Liver (tissue), 9 donors: ENCODE data around the gene ZBTB11. TPM values are rescaled to one million over a fixed set of nuclear protein-coding genes. Genes with fewer than 3 reads are reported as not detected.

Experiments used
- DNase-seq: peaks from one replicate; pipeline ENCODE4 v3.0.0-alpha.2; 2017; ENCODE audit warnings: low spot score
- H3K27ac ChIP-seq, 2 donors: one replicate each; pipeline ENCODE4 v1.7.0; 2013; ENCODE audit warnings: inconsistent platforms in 2 of 2, low read length in 2 of 2, control low read depth in 1 of 2, low read depth in 1 of 2, mild to moderate bottlenecking in 1 of 2
- H3K27me3 ChIP-seq, 4 donors: one replicate each; pipeline versions ENCODE4 v1.6.1 to v1.7.0; 2013; ENCODE audit warnings: low read length in 3 of 4, inconsistent platforms in 1 of 4, mild to moderate bottlenecking in 1 of 4, moderate library complexity in 1 of 4; ENCODE audit not compliant: control insufficient read depth in 4 of 4, insufficient read depth in 4 of 4
- H3K36me3 ChIP-seq, 4 donors: one replicate each; pipeline versions ENCODE4 v1.6.1 to v1.7.0; 2013; ENCODE audit warnings: low read length in 3 of 4, mild to moderate bottlenecking in 3 of 4, low read depth in 1 of 4, moderate library complexity in 1 of 4; ENCODE audit not compliant: control insufficient read depth in 4 of 4, insufficient read depth in 3 of 4
- H3K4me1 ChIP-seq, 4 donors: one replicate each; pipeline versions ENCODE4 v1.6.1 to v1.7.0; 2013; ENCODE audit warnings: low read length in 3 of 4, mild to moderate bottlenecking in 3 of 4, moderate library complexity in 1 of 4; ENCODE audit not compliant: control insufficient read depth in 4 of 4, insufficient read depth in 4 of 4
- H3K4me3 ChIP-seq, 3 donors: one replicate each; pipeline versions ENCODE4 v1.6.1 to v1.7.0; 2013; ENCODE audit warnings: low read length in 3 of 3, control low read depth in 1 of 3, low read depth in 1 of 3, mild to moderate bottlenecking in 1 of 3
- H3K9ac ChIP-seq, 2 donors: one replicate each; pipeline ENCODE4 v1.7.0; 2013; ENCODE audit warnings: low read length in 2 of 2, mild to moderate bottlenecking in 2 of 2, moderate library complexity in 2 of 2, control low read depth in 1 of 2, low read depth in 1 of 2
- H3K9me3 ChIP-seq, 4 donors: one replicate each; pipeline versions ENCODE4 v1.6.1 to v1.7.0; 2013; ENCODE audit warnings: low read length in 3 of 4; ENCODE audit not compliant: control insufficient read depth in 4 of 4
- EGR1 ChIP-seq, 2 donors: IDR thresholded peaks; 2 replicates each; pipeline ENCODE4 v1.6.1; 2016 to 2018; ENCODE audit warnings: antibody characterized with exemption in 2 of 2, low read depth in 2 of 2
- FOXA1 ChIP-seq: IDR thresholded peaks from 2 replicates; pipeline ENCODE4 v1.6.1; 2016; ENCODE audit warnings: antibody characterized with exemption
- FOXA2 ChIP-seq: IDR thresholded peaks from 2 replicates; pipeline ENCODE4 v1.6.1; 2016; ENCODE audit warnings: antibody characterized with exemption
- GABPA ChIP-seq, 2 donors: IDR thresholded peaks in 1 of 2; conservative IDR thresholded peaks in 1 of 2; 2 replicates each; pipeline ENCODE4 v1.6.1; 2016; ENCODE audit warnings: antibody characterized with exemption in 2 of 2, mild to moderate bottlenecking in 1 of 2, moderate library complexity in 1 of 2
- HNF4A ChIP-seq, 2 donors: conservative IDR thresholded peaks; 2 replicates each; pipeline ENCODE4 v1.6.1; 2016; ENCODE audit warnings: antibody characterized with exemption in 2 of 2, mild to moderate bottlenecking in 2 of 2
- HNF4G ChIP-seq: IDR thresholded peaks from 2 replicates; pipeline ENCODE4 v1.6.1; 2016; ENCODE audit warnings: antibody characterized with exemption
- JUND ChIP-seq, 2 donors: IDR thresholded peaks; 2 replicates each; pipeline ENCODE4 v1.6.1; 2016; ENCODE audit warnings: antibody characterized with exemption in 2 of 2
- NR2F2 ChIP-seq: IDR thresholded peaks from 2 replicates; pipeline ENCODE4 v1.6.1; 2016; ENCODE audit warnings: antibody characterized with exemption
- RAD21 ChIP-seq, 2 donors: IDR thresholded peaks; 2 replicates each; pipeline ENCODE4 v1.6.1; 2016; ENCODE audit warnings: antibody characterized with exemption in 2 of 2, mild to moderate bottlenecking in 2 of 2
- RXRA ChIP-seq, 2 donors: IDR thresholded peaks; 2 replicates each; pipeline ENCODE4 v1.6.1; 2017 to 2018; ENCODE audit warnings: antibody characterized with exemption in 2 of 2, mild to moderate bottlenecking in 1 of 2
- TAF1 ChIP-seq: conservative IDR thresholded peaks from 2 replicates; pipeline ENCODE4 v1.6.1; 2016; ENCODE audit warnings: antibody characterized with exemption, mild to moderate bottlenecking
- YY1 ChIP-seq: IDR thresholded peaks from 2 replicates; pipeline ENCODE4 v1.6.1; 2016; ENCODE audit warnings: antibody characterized with exemption, mild to moderate bottlenecking
- WGBS: extraction: QIAGEN DNeasy Blood & Tissue Kit; methylation state at CpG from one replicate; pipeline ENCODE4 v1.1.7; 2013; 5-methylcytosine and 5-hydroxymethylcytosine counted together
- polyA plus RNA-seq, 2 donors: library from polyadenylated mRNA; stranded (reverse) in 1 of 2; unstranded in 1 of 2; fragments of 200-250 nt in 1 of 2; fragments of >200 nt in 1 of 2; fragmentation: Nextera tagmentation in 1 of 2; extraction: Ambion mirVana in 1 of 2; gene quantifications; one replicate each; pipeline versions ENCODE4 v1.2.1 to v1.2.3, GENCODE V29; 2013 to 2015
- total RNA-seq, 2 donors: library from RNA; depleted of rRNA; stranded (reverse); fragments of >200 nt; gene quantifications; one replicate each; pipeline ENCODE4 v1.2.3, GENCODE V29; 2014
- TF ChIP-seq, protein P1 (sequence below): IDR thresholded peaks from 2 replicates; pipeline ENCODE4 v1.6.1; 2016; ENCODE audit warnings: antibody characterized with exemption
- TF ChIP-seq, protein P2 (sequence below): fragments of 150-350 bp; IDR thresholded peaks from 2 replicates; pipeline ENCODE4 v1.5.1; 2017; ENCODE audit warnings: improper control_type of control experiment, low read depth, low read length; ENCODE audit not compliant: missing input control
- TF ChIP-seq, protein P3 (sequence below): IDR thresholded peaks from 2 replicates; pipeline ENCODE4 v1.6.1; 2016; ENCODE audit warnings: antibody characterized with exemption, mild to moderate bottlenecking
- TF ChIP-seq, protein P4 (sequence below): IDR thresholded peaks from 2 replicates; pipeline ENCODE4 v1.6.1; 2016; ENCODE audit warnings: antibody characterized with exemption
- donor health status: healthy.
- donor health status: healthy.
- donor health status: healthy.
- donor health status: healthy.
- donor health status: healthy.

ZBTB11 gene
- total and polyA plus RNA-seq, 4 donors = 3.8 to 18.7 (median 9.2) TPM

DNA sequence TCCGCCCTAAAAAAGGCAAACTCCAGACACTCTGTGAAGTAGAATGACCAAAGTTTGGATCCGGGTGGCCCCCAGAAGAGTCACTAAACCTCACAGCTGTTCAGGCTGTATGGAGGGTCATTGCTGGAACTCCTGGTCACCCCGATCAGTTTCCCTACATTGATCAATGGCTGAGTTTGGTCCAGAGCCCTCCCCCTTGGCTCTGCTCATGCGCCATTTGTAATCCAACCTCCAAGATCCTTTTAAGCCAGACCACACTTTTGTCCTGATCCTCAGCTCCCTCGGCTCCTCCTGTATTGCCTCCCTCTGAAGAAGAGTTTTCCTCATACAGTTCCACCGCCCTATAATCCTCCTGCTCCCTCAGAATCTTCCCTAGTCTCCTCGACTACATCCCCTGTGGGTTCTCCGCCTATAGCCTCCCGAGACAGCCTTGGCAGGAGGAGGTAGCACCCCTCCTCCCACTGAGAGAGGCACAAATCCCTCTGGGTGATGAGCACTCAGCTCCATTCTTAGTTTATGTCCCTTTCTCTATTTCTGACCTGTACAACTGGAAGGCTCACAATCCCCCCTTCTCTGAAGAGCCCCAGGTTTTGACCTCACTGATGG, 42.2 kb downstream of the ZBTB11 start:
- Histone ChIP-seq H3K9ac (no peak overlapping the region), H3K36me3 (no peaks in the 10 kb centered on the region), H3K27me3 (no peaks in the 10 kb centered on the region), H3K9me3 (no peaks in the 10 kb centered on the region), H3K27ac (no peak overlapping the region), H3K4me3 (no peak overlapping the region), H3K4me1 (no peaks in the 10 kb centered on the region)
- TF ChIP-seq, protein P1, sequence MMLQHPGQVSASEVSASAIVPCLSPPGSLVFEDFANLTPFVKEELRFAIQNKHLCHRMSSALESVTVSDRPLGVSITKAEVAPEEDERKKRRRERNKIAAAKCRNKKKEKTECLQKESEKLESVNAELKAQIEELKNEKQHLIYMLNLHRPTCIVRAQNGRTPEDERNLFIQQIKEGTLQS = no peak
- TF ChIP-seq NR2F2 (no peak), FOXA1 (no peak), HNF4A (conservative IDR thresholded peaks at IDR 0.05) (no peak), FOXA2 (no peak)
- TF ChIP-seq, protein P2, sequence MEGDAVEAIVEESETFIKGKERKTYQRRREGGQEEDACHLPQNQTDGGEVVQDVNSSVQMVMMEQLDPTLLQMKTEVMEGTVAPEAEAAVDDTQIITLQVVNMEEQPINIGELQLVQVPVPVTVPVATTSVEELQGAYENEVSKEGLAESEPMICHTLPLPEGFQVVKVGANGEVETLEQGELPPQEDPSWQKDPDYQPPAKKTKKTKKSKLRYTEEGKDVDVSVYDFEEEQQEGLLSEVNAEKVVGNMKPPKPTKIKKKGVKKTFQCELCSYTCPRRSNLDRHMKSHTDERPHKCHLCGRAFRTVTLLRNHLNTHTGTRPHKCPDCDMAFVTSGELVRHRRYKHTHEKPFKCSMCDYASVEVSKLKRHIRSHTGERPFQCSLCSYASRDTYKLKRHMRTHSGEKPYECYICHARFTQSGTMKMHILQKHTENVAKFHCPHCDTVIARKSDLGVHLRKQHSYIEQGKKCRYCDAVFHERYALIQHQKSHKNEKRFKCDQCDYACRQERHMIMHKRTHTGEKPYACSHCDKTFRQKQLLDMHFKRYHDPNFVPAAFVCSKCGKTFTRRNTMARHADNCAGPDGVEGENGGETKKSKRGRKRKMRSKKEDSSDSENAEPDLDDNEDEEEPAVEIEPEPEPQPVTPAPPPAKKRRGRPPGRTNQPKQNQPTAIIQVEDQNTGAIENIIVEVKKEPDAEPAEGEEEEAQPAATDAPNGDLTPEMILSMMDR = no peak
- TF ChIP-seq, protein P3, sequence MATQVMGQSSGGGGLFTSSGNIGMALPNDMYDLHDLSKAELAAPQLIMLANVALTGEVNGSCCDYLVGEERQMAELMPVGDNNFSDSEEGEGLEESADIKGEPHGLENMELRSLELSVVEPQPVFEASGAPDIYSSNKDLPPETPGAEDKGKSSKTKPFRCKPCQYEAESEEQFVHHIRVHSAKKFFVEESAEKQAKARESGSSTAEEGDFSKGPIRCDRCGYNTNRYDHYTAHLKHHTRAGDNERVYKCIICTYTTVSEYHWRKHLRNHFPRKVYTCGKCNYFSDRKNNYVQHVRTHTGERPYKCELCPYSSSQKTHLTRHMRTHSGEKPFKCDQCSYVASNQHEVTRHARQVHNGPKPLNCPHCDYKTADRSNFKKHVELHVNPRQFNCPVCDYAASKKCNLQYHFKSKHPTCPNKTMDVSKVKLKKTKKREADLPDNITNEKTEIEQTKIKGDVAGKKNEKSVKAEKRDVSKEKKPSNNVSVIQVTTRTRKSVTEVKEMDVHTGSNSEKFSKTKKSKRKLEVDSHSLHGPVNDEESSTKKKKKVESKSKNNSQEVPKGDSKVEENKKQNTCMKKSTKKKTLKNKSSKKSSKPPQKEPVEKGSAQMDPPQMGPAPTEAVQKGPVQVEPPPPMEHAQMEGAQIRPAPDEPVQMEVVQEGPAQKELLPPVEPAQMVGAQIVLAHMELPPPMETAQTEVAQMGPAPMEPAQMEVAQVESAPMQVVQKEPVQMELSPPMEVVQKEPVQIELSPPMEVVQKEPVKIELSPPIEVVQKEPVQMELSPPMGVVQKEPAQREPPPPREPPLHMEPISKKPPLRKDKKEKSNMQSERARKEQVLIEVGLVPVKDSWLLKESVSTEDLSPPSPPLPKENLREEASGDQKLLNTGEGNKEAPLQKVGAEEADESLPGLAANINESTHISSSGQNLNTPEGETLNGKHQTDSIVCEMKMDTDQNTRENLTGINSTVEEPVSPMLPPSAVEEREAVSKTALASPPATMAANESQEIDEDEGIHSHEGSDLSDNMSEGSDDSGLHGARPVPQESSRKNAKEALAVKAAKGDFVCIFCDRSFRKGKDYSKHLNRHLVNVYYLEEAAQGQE = no peak
- no peak for DNase-seq
- 86% methylated on average over 9 of the region's 9 CpGs for WGBS

DNA sequence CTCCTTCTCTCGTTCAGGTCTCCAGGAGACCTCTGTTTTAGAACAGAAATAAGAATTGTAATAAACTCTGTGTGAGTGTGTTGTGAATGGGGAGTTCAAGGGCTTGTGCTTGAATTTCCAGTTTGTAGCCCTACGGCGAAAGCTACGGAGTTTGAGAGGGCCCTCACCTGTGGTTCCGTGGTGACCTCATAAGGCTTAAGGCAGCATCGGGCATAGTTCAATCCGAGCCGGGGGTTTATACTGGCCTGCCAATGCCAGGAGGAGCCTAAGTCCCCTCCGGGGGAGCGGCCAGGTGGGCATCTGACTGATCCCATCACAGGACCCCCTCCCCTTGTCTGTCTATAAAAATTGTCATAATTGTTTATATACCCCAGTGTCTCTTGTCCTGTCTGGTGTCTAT, 43.7 kb downstream of the ZBTB11 start:
- H3K9me3 ChIP-seq = no peaks in the 10 kb centered on the region
- H3K36me3 ChIP-seq = no peaks in the 10 kb centered on the region
- H3K4me3 ChIP-seq = no peak overlapping the region
- no peak for DNase-seq
- TF ChIP-seq FOXA1 = no peak
- no peak for TF ChIP-seq GABPA (IDR thresholded peaks at IDR 0.05 in 1 of 2, conservative IDR thresholded peaks at IDR 0.05 in 1 of 2)
- no peak for TF ChIP-seq RXRA (IDR thresholded peaks at IDR 0.05)
- no peak for TF ChIP-seq EGR1 (IDR thresholded peaks at IDR 0.05; ENCODE audit: low read depth in 2 of 2)
- no peak for TF ChIP-seq RAD21 (IDR thresholded peaks at IDR 0.05)
- no peak for TF ChIP-seq HNF4G
- H3K9ac ChIP-seq = no peak overlapping the region
- H3K4me1 ChIP-seq = no peaks in the 10 kb centered on the region
- no peak overlapping the region for H3K27ac ChIP-seq
- H3K27me3 ChIP-seq = no peaks in the 10 kb centered on the region
- 87% methylated on average over 10 of the region's 10 CpGs for WGBS

- WGBS = 74% methylated on average over 11 of the region's 11 CpGs
- H3K9me3 ChIP-seq = no peaks in the 10 kb centered on the region
- no peak overlapping the region for H3K4me3 ChIP-seq
- no peaks in the 10 kb centered on the region for H3K36me3 ChIP-seq
- TF ChIP-seq NR2F2 (no peak), GABPA (IDR thresholded peaks at IDR 0.05 in 1 of 2, conservative IDR thresholded peaks at IDR 0.05 in 1 of 2) (no peak), HNF4A (conservative IDR thresholded peaks at IDR 0.05) (no peak), RXRA (IDR thresholded peaks at IDR 0.05) (no peak), RAD21 (IDR thresholded peaks at IDR 0.05) (no peak), HNF4G (no peak), JUND (IDR thresholded peaks at IDR 0.05) (no peak), YY1 (no peak), TAF1 (no peak)
- TF ChIP-seq, protein P1 = no peak
- TF ChIP-seq, protein P4, sequence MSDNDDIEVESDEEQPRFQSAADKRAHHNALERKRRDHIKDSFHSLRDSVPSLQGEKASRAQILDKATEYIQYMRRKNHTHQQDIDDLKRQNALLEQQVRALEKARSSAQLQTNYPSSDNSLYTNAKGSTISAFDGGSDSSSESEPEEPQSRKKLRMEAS = no peak
- TF ChIP-seq, protein P3 = no peak
- no peak for DNase-seq
- no peaks in the 10 kb centered on the region for H3K4me1 ChIP-seq
- H3K27me3 ChIP-seq = no peaks in the 10 kb centered on the region
- no peak overlapping the region for H3K9ac ChIP-seq
- H3K27ac ChIP-seq = no peak overlapping the region
These were observed 44.3 kb downstream of the ZBTB11 start for GRCh38 chr3:101632586-101632985.
